Loucy (cell line): ENCODE measurements around the gene KAT2A.

ENCODE experiments used
- CTCF ChIP-seq: fragments of 200-600 bp; sonication (generic); conservative IDR thresholded peaks from 2 replicates; pipeline ENCODE4 v1.5.1; 2014; ENCODE audit warnings: mild to moderate bottlenecking, antibody characterized with exemption, low read length
- EZH2phosphoT487 ChIP-seq: fragments of 200-600 bp; IDR thresholded peaks from 2 replicates; pipeline ENCODE4 v1.6.1; 2018; ENCODE audit warnings: antibody characterized with exemption, mild to moderate bottlenecking, moderate library complexity, borderline replicate concordance

- no peak for TF ChIP-seq CTCF
- no peak for TF ChIP-seq EZH2phosphoT487
Measured at GRCh38 chr17:42146911-42147607, 25.9 kb upstream of the KAT2A start.
